K562 (cell line): ENCODE results near the gene HK1. TPM values are rescaled to one million over a fixed set of nuclear protein-coding genes. Genes with fewer than 3 reads are reported as not detected.

ENCODE experiments used
- ATAC-seq: fragments of 200-7000 bp; cut with Tn5 transposase; 3 replicates; pipeline ENCODE4 v1.9.1; 2020; ENCODE audit warnings: moderate library complexity
- BruUV-seq: library from RNA; stranded (reverse); fragments of 400-500 nt; replicated peaks from 2 replicates; lab custom pipeline; 2021; lab: Mats Ljungman, UMichigan
- CTCF ChIA-PET: fragments of 300-600 bp; formaldehyde crosslinking; extraction: SDS; loops from one replicate; lab custom pipeline; 2021; ENCODE audit warnings: low intra/inter-chr PET ratio; lab: Yijun Ruan, JAX
- POLR2A ChIA-PET: fragments of 300-600, 350-650 bp; sonication (Branson Sonifier 250); formaldehyde crosslinking; extraction: SDS; loops from one replicate; lab custom pipeline; 2021; ENCODE audit warnings: antibody characterized with exemption, inconsistent platforms; lab: Yijun Ruan, JAX
- DNase-seq, 4 experiments: peaks; one replicate each; pipeline versions ENCODE4 v3.0.0 to v3.0.0-alpha.2; 2011 to 2018; ENCODE audit warnings: low spot score in 3 of 4, mixed read lengths in 3 of 4; ENCODE audit errors: extremely low read depth in 1 of 4
- FAIRE-seq: peaks from 2 replicates; lab custom pipeline; 2011; peaks lifted over from hg19 to GRCh38; lab: Jason Lieb, UNC
- H2AFZ ChIP-seq: 2 replicates; pipeline ENCODE4 v1.6.0; 2011; ENCODE audit warnings: low read depth, low read length, control low read depth, inconsistent platforms
- H3K27ac ChIP-seq: fragments of 200-600 bp; 3 replicates; pipeline ENCODE4 v1.8.0; 2011; ENCODE audit warnings: low read depth, mild to moderate bottlenecking, control low read depth, inconsistent platforms, low read length, moderate library complexity, mixed read lengths; ENCODE audit errors: extremely low read depth
- H3K27me3 ChIP-seq, 2 experiments: fragments of 300-600 bp in 1 of 2; 2 replicates in 1 of 2; 3 replicates in 1 of 2; pipeline versions ENCODE4 v1.6.0 to v1.8.0; 2011; ENCODE audit warnings: inconsistent platforms in 2 of 2, low read length in 2 of 2, mild to moderate bottlenecking in 1 of 2, mixed read lengths in 1 of 2, moderate library complexity in 1 of 2; ENCODE audit not compliant: control insufficient read depth in 2 of 2, insufficient read depth in 2 of 2
- H3K36me3 ChIP-seq: fragments of 300-600 bp; 3 replicates; pipeline ENCODE4 v1.8.0; 2011; ENCODE audit warnings: mild to moderate bottlenecking, low read length, inconsistent platforms; ENCODE audit not compliant: control insufficient read depth, insufficient read depth
- H3K4me1 ChIP-seq, 2 experiments: fragments of 200-600 bp in 1 of 2; replicated peaks in 1 of 2; 2 replicates in 1 of 2; 3 replicates in 1 of 2; pipeline versions ENCODE4 v1.5.1 to v1.8.0; 2011; ENCODE audit warnings: inconsistent platforms in 2 of 2, low read length in 2 of 2, mild to moderate bottlenecking in 1 of 2, mixed read lengths in 1 of 2, moderate library complexity in 1 of 2; ENCODE audit not compliant: control insufficient read depth in 2 of 2, insufficient read depth in 2 of 2
- H3K4me2 ChIP-seq: 2 replicates; pipeline ENCODE4 v1.6.1; 2011; ENCODE audit warnings: low read length, control low read depth, inconsistent platforms, mixed read lengths; ENCODE audit not compliant: insufficient read depth
- H3K4me3 ChIP-seq: fragments of 200-600 bp; sonication (generic), shearing (Covaris generic); 2 replicates; pipeline ENCODE4 v1.5.1; 2016; ENCODE audit warnings: control low read depth, inconsistent platforms
- H3K79me2 ChIP-seq: fragments of 200-600 bp; 3 replicates; pipeline ENCODE4 v1.8.0; 2011; ENCODE audit warnings: low read length, inconsistent platforms; ENCODE audit not compliant: control insufficient read depth, insufficient read depth
- H3K9ac ChIP-seq, 2 experiments: 2 replicates each; pipeline versions ENCODE4 v1.6.0 to v1.6.1; 2011; ENCODE audit warnings: low read depth in 2 of 2, low read length in 2 of 2, control low read depth in 1 of 2, inconsistent platforms in 1 of 2, mild to moderate bottlenecking in 1 of 2, mixed read lengths in 1 of 2; ENCODE audit not compliant: insufficient read depth in 1 of 2
- H3K9me1 ChIP-seq: one replicate; pipeline ENCODE4 v1.6.0; 2011; ENCODE audit warnings: inconsistent platforms, mild to moderate bottlenecking, low read length, moderate library complexity; ENCODE audit not compliant: control insufficient read depth, insufficient read depth
- H3K9me3 ChIP-seq: replicated peaks from 2 replicates; pipeline ENCODE4 v1.5.1; 2011; ENCODE audit warnings: low read depth, low read length, inconsistent platforms; ENCODE audit not compliant: control insufficient read depth, insufficient read depth
- H4K20me1 ChIP-seq: replicated peaks from 2 replicates; pipeline ENCODE4 v1.6.1; 2011; ENCODE audit warnings: low read length, inconsistent platforms, mixed read lengths; ENCODE audit not compliant: control insufficient read depth, insufficient read depth
- CEBPG ChIP-seq, 3 experiments: fragments of 200-800 bp in 1 of 3; sonication (Bioruptor generic) in 1 of 3; sonication (generic) in 1 of 3; formaldehyde crosslinking in 1 of 3; IDR thresholded peaks in 2 of 3; conservative IDR thresholded peaks in 1 of 3; 2 replicates each; pipeline versions ENCODE4 v1.6.1 to v1.8.0; 2016 to 2022; ENCODE audit warnings: missing compliant biosample characterization in 2 of 3, missing genetic modification characterization in 2 of 3, mild to moderate bottlenecking in 1 of 3, missing genetic modification reagents in 1 of 3
- ZNF143 ChIP-seq: sonication (generic); formaldehyde crosslinking; IDR thresholded peaks from 2 replicates; pipeline ENCODE4 v1.9.0; 2022; ENCODE audit warnings: mild to moderate bottlenecking, missing genetic modification reagents
- ZNF436 ChIP-seq: fragments of 250-450, 450-650 bp; sonication (Bioruptor Pico); formaldehyde crosslinking; IDR thresholded peaks from 2 replicates; pipeline ENCODE4 v1.7.0; 2020; ENCODE audit warnings: mild to moderate bottlenecking
- WGBS: fragments of 100-300 bp; shearing (Covaris generic); methylation state at CpG from one replicate; pipeline ENCODE4 v1.1.6; 2016; ENCODE audit warnings: low coverage, mixed read lengths; ENCODE audit not compliant: insufficient coverage; ENCODE audit errors: missing lambda C conversion rate; 5-methylcytosine and 5-hydroxymethylcytosine counted together
- in situ Hi-C: fragments of 300-500 bp; cut with MboI; formaldehyde crosslinking; loops from 4 replicates; pipeline ENCODE4 v1.15.0; 2018; ENCODE audit warnings: inconsistent platforms, mixed read lengths
- intact Hi-C: fragments of 100-400 bp; cut with micrococcal nuclease; formaldehyde crosslinking; loops from 2 replicates; pipeline ENCODE4 v1.14.2; 2022
- polyA plus RNA-seq, 8 experiments: library from polyadenylated mRNA; depleted of rRNA in 4 of 8; stranded (reverse) in 5 of 8; unstranded in 3 of 8; fragments of >200 nt; fragmentation: Nextera tagmentation in 2 of 8; fragmentation: Illumina TruSeq in 1 of 8; extraction: Ambion mirVana in 2 of 8; extraction: Trizol in 1 of 8; gene quantifications; 2 replicates each; pipeline versions ENCODE4 v1.2.1 to v1.2.3, GENCODE V29; 2011 to 2014; ENCODE audit warnings: inconsistent platforms in 1 of 8, missing spikeins in 1 of 8
- total RNA-seq, 7 experiments: library from RNA; depleted of rRNA in 6 of 7; stranded (reverse); fragments of >200 nt in 6 of 7; fragmentation: Illumina TruSeq in 2 of 7; extraction: Trizol in 2 of 7; gene quantifications; 2 replicates each; pipeline versions ENCODE4 v1.2.1 to v1.2.3, GENCODE V29; 2011 to 2021; ENCODE audit warnings: low replicate concordance in 1 of 7
- TF ChIP-seq, protein P1 (sequence below): fragments of 450-650 bp; IDR thresholded peaks from 2 replicates; pipeline ENCODE4 v1.7.1; 2018; ENCODE audit warnings: mild to moderate bottlenecking, low read depth; ENCODE audit not compliant: partially characterized antibody
- TF ChIP-seq, protein P2 (sequence below): fragments of 250-450 bp; sonication (Bioruptor Pico); IDR thresholded peaks from 2 replicates; pipeline ENCODE4 v1.8.0; 2021; ENCODE audit warnings: moderate library complexity, mild to moderate bottlenecking, inconsistent platforms
- TF ChIP-seq, protein P3 (sequence below): fragments of 250-450 bp; sonication (Bioruptor Pico); IDR thresholded peaks from 2 replicates; pipeline ENCODE4 v1.9.0; 2021; ENCODE audit warnings: mild to moderate bottlenecking

Gene HK1
- total and polyA plus RNA-seq, 9 of the 15 experiments (the other 6 are each of a cell fraction or from before 2014, with no cell fraction given), result 29.2 to 444 (median 193) TPM

DNA sequence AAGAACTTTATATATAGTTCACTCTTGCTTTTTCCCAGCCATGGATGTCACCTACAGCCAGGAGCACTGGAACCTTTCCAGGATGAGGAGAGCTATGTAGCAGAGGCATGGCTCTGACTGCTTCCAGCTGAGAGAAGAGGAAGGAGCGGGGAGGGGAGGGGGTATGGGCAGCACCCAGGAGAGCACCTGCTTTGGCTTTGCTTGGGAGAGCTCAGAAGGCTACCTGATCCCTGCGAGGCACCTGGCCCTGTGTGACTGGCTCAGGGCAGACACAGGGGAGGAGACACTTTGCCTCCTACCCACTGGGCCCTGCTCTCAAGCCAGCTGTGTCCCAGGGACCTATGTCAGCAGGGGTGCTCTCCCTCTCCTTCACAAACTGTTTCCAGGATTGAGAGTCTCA, 67.1 kb downstream of the HK1 start:
- 72% methylated on average over 1 of the region's 2 CpGs for WGBS
- H3K27me3 ChIP-seq, result no peaks in the 10 kb centered on the region
- H3K4me3 ChIP-seq, result no peak overlapping the region
- CTCF ChIA-PET, result no interaction called here
- peaks cover 14 to 20% of the 10 kb centered on the region in 2 experiments; a peak in 4 of 5 replicates for H3K4me1 ChIP-seq
- in situ Hi-C loops, result no loop called here
- peaks cover 95% of the 10 kb centered on the region for H3K79me2 ChIP-seq
- DNase-seq (no peak), ATAC-seq (no peak; the same call in 2 of the 3 replicates), FAIRE-seq (no peak)
- H3K9me1 ChIP-seq, result no peaks in the 10 kb centered on the region
- intact Hi-C loops, result no loop called here
- H3K27ac ChIP-seq, result no peak overlapping the region
- BruUV-seq, result no TSS peak
- TF ChIP-seq ZNF143 (no peak), CEBPG (CRISPR knock-in tag; IDR thresholded peaks at IDR 0.05) (no peak), CEBPG (tag; conservative IDR thresholded peaks at IDR 0.05 in 1 of 2, IDR thresholded peaks at IDR 0.05 in 1 of 2) (no peak), ZNF436 (CRISPR knock-in tag) (no peak)
- TF ChIP-seq, protein P1, sequence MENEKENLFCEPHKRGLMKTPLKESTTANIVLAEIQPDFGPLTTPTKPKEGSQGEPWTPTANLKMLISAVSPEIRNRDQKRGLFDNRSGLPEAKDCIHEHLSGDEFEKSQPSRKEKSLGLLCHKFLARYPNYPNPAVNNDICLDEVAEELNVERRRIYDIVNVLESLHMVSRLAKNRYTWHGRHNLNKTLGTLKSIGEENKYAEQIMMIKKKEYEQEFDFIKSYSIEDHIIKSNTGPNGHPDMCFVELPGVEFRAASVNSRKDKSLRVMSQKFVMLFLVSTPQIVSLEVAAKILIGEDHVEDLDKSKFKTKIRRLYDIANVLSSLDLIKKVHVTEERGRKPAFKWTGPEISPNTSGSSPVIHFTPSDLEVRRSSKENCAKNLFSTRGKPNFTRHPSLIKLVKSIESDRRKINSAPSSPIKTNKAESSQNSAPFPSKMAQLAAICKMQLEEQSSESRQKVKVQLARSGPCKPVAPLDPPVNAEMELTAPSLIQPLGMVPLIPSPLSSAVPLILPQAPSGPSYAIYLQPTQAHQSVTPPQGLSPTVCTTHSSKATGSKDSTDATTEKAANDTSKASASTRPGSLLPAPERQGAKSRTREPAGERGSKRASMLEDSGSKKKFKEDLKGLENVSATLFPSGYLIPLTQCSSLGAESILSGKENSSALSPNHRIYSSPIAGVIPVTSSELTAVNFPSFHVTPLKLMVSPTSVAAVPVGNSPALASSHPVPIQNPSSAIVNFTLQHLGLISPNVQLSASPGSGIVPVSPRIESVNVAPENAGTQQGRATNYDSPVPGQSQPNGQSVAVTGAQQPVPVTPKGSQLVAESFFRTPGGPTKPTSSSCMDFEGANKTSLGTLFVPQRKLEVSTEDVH, result no peak
- TF ChIP-seq, protein P2, sequence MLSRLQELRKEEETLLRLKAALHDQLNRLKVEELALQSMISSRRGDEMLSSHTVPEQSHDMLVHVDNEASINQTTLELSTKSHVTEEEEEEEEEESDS, result no peak
- TF ChIP-seq, protein P3, sequence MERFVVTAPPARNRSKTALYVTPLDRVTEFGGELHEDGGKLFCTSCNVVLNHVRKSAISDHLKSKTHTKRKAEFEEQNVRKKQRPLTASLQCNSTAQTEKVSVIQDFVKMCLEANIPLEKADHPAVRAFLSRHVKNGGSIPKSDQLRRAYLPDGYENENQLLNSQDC (CRISPR knock-in tag), result no peak
- POLR2A ChIA-PET, result interaction anchor here (0.6 to 0.8 kb wide), 3 partner anchors 10 to 40 kb away, joined by 3 to 4 read pairs (median 3); no protein-coding TSS in a partner anchor
- H3K36me3 ChIP-seq, result peaks cover 88% of the 10 kb centered on the region
- no peak overlapping the region for H3K4me2 ChIP-seq
- H4K20me1 ChIP-seq, result peaks cover 32% of the 10 kb centered on the region; the same call in 1 of the 2 replicates
- H3K9me3 ChIP-seq, result no peaks in the 10 kb centered on the region
- H2AFZ ChIP-seq, result no peak overlapping the region
- H3K9ac ChIP-seq, result peak overlapping the region in 1 of 2 experiments; percentile 73; a peak in 2 of 4 replicates
